HTR-8/SVneo (cell line): ENCODE measurements around the gene FUT2.
"Not testable (repeated sequence)": the region's sequence is repeated elsewhere in the genome, so short reads cannot be mapped to it uniquely, and the experiment has no call there.

Source experiments
- DNase-seq: peaks from one replicate; pipeline ENCODE4 v3.0.0; 2011; ENCODE audit warnings: low spot score, mixed read lengths; ENCODE audit not compliant: insufficient read length
- FAIRE-seq: peaks from 2 replicates; lab custom pipeline; 2011; peaks lifted over from hg19 to GRCh38; lab: Jason Lieb, UNC

FUT2 gene

GRCh38 chr19:48669903-48670668 is 25.7 kb upstream of the FUT2 start:
- DNase-seq (no peak), FAIRE-seq (no peak)

GRCh38 chr19:48670699-48671445 is 24.9 kb upstream of the FUT2 start:
- no peak for FAIRE-seq

GRCh38 chr19:48671446-48671995 is 24.2 kb upstream of the FUT2 start:
- FAIRE-seq (no peak), DNase-seq (no peak)

More at GRCh38 chr19:48670699-48671445, 24.9 kb upstream of the FUT2 start:
- no peak for DNase-seq

GRCh38 chr19:48672994-48673393 is 22.8 kb upstream of the FUT2 start, which contains the start of gene NTN5:
Gene NTN5, minus strand, starts transcription at chr19:48673017. Its CDS starts 2,031 bp downstream, at chr19:48670986.
- no peak for FAIRE-seq
- no peak for DNase-seq

GRCh38 chr19:48673436-48674100 is 22.2 kb upstream of the FUT2 start:
- FAIRE-seq (no peak), DNase-seq (no peak)

GRCh38 chr19:48674216-48674809 is 21.5 kb upstream of the FUT2 start:
- FAIRE-seq = no peak

GRCh38 chr19:48674921-48675824 is 20.6 kb upstream of the FUT2 start:
- FAIRE-seq (peak; percentile 68), DNase-seq (peak; percentile 94)

More at GRCh38 chr19:48674216-48674809, 21.5 kb upstream of the FUT2 start:
- no peak for DNase-seq

- DNase-seq = no peak
- no peak for FAIRE-seq
These were observed 19.3 kb upstream of the FUT2 start for GRCh38 chr19:48676487-48676886.

- FAIRE-seq (no peak), DNase-seq (no peak)
These were observed 18.9 kb upstream of the FUT2 start for GRCh38 chr19:48676887-48677286.

GRCh38 chr19:48678201-48678600 is 17.6 kb upstream of the FUT2 start:
- FAIRE-seq (no peak), DNase-seq (no peak)

GRCh38 chr19:48680006-48680405 is 15.8 kb upstream of the FUT2 start:
- FAIRE-seq = peak; percentile 54
- DNase-seq = not testable (repeated sequence)

GRCh38 chr19:48680436-48681126 is 15.2 kb upstream of the FUT2 start:
- FAIRE-seq (no peak), DNase-seq (no peak)

- FAIRE-seq = no peak
These were observed 14.7 kb upstream of the FUT2 start for GRCh38 chr19:48681127-48681470.

GRCh38 chr19:48683349-48683748 is 12.4 kb upstream of the FUT2 start:
- DNase-seq = no peak
- FAIRE-seq = no peak

More at GRCh38 chr19:48681127-48681470, 14.7 kb upstream of the FUT2 start:
- no peak for DNase-seq

GRCh38 chr19:48685583-48685982 is 10.2 kb upstream of the FUT2 start:
- DNase-seq (no peak), FAIRE-seq (no peak)

GRCh38 chr19:48686088-48686487 is 9.7 kb upstream of the FUT2 start:
- DNase-seq = no peak
- no peak for FAIRE-seq

- not testable (repeated sequence) for FAIRE-seq, DNase-seq
These were observed 9.1 kb upstream of the FUT2 start for GRCh38 chr19:48686637-48687036.

- FAIRE-seq (no peak), DNase-seq (no peak)
These were observed 8.0 kb upstream of the FUT2 start for GRCh38 chr19:48687776-48688175.

- DNase-seq (no peak), FAIRE-seq (no peak)
These were observed 6.3 kb upstream of the FUT2 start for GRCh38 chr19:48689449-48689848.
